Panc1 (cell line): Measurements from ENCODE around the gene CEP78.

Experiments used
- TF ChIP-seq, protein P1 (sequence below), 2 experiments: IDR thresholded peaks; 2 replicates each; pipeline ENCODE4 v1.6.1; 2011 to 2012; ENCODE audit warnings: low read depth in 2 of 2, control low read depth in 1 of 2, low read length in 1 of 2, mild to moderate bottlenecking in 1 of 2, moderate library complexity in 1 of 2; ENCODE audit not compliant: insufficient read depth in 1 of 2
- TF ChIP-seq, protein P2 (sequence below): fragments of 450-650 bp; IDR thresholded peaks from 2 replicates; pipeline ENCODE4 v1.5.1; 2017; ENCODE audit warnings: mild to moderate bottlenecking

DNA sequence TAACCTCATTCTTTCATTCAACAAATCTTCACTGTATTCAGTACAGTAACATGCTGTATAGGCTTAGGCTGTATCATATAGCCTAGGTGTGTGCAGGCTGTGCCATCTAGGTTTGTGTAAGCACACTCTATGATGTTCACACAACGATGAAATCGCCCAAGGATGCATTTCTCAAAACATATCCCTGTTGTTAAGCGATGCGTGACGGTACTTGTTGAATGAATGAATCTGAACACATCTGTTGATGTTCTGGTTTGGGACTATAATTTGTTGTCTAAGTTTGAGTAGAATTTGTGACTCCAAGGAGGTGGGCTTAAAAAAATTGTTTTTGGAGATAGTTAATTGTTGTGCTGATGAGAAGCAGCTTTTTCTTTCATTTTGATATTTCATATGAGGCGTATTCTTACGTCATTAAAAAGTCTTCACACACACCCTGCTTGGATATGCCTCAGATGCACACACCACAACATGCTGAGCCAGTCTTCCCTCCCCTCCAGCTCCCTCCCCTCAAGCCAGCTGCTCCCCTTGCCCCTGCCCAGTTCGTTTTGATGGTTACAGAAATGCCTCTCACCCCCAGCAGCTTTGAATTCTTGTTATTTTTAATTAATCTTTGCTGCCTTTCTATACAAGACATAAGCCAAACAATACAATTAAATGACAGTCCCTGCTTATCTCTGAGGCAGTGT, 55.5 kb downstream of the CEP78 start:
- TF ChIP-seq, protein P1, sequence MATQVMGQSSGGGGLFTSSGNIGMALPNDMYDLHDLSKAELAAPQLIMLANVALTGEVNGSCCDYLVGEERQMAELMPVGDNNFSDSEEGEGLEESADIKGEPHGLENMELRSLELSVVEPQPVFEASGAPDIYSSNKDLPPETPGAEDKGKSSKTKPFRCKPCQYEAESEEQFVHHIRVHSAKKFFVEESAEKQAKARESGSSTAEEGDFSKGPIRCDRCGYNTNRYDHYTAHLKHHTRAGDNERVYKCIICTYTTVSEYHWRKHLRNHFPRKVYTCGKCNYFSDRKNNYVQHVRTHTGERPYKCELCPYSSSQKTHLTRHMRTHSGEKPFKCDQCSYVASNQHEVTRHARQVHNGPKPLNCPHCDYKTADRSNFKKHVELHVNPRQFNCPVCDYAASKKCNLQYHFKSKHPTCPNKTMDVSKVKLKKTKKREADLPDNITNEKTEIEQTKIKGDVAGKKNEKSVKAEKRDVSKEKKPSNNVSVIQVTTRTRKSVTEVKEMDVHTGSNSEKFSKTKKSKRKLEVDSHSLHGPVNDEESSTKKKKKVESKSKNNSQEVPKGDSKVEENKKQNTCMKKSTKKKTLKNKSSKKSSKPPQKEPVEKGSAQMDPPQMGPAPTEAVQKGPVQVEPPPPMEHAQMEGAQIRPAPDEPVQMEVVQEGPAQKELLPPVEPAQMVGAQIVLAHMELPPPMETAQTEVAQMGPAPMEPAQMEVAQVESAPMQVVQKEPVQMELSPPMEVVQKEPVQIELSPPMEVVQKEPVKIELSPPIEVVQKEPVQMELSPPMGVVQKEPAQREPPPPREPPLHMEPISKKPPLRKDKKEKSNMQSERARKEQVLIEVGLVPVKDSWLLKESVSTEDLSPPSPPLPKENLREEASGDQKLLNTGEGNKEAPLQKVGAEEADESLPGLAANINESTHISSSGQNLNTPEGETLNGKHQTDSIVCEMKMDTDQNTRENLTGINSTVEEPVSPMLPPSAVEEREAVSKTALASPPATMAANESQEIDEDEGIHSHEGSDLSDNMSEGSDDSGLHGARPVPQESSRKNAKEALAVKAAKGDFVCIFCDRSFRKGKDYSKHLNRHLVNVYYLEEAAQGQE (IDR thresholded peaks at IDR 0.05; ENCODE audit: insufficient read depth in 1 of 2, low read depth in 2 of 2, low read length in 1 of 2): no peak
- TF ChIP-seq, protein P2, sequence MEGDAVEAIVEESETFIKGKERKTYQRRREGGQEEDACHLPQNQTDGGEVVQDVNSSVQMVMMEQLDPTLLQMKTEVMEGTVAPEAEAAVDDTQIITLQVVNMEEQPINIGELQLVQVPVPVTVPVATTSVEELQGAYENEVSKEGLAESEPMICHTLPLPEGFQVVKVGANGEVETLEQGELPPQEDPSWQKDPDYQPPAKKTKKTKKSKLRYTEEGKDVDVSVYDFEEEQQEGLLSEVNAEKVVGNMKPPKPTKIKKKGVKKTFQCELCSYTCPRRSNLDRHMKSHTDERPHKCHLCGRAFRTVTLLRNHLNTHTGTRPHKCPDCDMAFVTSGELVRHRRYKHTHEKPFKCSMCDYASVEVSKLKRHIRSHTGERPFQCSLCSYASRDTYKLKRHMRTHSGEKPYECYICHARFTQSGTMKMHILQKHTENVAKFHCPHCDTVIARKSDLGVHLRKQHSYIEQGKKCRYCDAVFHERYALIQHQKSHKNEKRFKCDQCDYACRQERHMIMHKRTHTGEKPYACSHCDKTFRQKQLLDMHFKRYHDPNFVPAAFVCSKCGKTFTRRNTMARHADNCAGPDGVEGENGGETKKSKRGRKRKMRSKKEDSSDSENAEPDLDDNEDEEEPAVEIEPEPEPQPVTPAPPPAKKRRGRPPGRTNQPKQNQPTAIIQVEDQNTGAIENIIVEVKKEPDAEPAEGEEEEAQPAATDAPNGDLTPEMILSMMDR: no peak
